ENCODE results near the gene ANKFY1. TPM values are rescaled to one million over a fixed set of nuclear protein-coding genes. Genes with fewer than 3 reads are reported as not detected.

ANKFY1 gene
- polyA plus RNA-seq, 1 experiment = 38.8 TPM

- no peak for TF ChIP-seq CTCF (IDR thresholded peaks at IDR 0.05; ENCODE audit: low read depth, low read length)
- no peaks in the 10 kb centered on the region for H3K9me3 ChIP-seq (ENCODE audit: control insufficient read depth, insufficient read depth, low read length)
- POLR2A ChIA-PET = interaction anchor here (0.6 kb wide), 1 partner anchor 10 kb away, joined by 6 read pairs; no protein-coding TSS in a partner anchor
- CTCF ChIA-PET = interaction anchor here (0.6 to 1.6 kb wide), 2 partner anchors 16 to 17 kb away, joined by 3 to 4 read pairs; no protein-coding TSS in a partner anchor
- no peaks in the 10 kb centered on the region for H3K27me3 ChIP-seq (ENCODE audit: control insufficient read depth, insufficient read depth, low read length)
- no peak for DNase-seq (ENCODE audit: low read depth, low spot score)
- H3K27ac ChIP-seq (ENCODE audit: low read depth, low read length) = no peak overlapping the region
- no peak overlapping the region for H3K4me3 ChIP-seq (ENCODE audit: low read depth, low read length)
Observed at GRCh38 chr17:4233668-4234258, 30.0 kb downstream of the ANKFY1 start.

DNA sequence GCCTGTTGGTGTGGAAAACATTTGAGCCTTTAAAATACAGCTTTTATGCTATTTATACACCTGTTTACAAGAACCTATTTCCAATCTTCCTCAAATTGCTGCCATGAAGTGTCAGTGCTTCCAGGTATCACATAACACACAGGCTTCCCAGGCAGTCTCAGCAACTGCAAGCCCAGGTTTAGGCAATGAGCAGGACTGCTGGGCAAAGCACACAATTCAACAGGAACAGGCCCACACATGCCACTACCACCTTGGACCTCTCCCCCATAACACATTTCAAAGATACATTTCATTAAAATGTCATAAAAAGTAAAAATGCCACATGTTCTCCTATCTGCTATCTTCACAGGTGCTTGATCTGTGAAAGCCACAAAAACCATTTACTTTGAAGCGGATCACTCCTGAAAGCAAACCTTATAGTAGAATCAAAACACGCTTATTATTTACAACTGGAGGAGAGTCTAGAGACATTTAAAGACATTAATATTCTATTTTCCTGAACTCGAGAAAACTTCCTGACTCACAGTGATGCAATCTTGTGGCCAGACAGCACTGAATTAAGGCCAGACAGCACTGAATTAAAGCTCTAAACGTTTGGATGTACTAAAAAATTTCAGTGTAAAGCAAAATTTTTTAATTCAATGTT lies 31.5 kb downstream of the ANKFY1 start:
- CTCF ChIA-PET = interaction anchor here (0.8 to 1.6 kb wide), 2 partner anchors 16 to 17 kb away, joined by 4 to 5 read pairs; no protein-coding TSS in a partner anchor
- TF ChIP-seq CTCF (IDR thresholded peaks at IDR 0.05; ENCODE audit: low read depth, low read length) = no peak
- Histone ChIP-seq H3K9me3 (ENCODE audit: control insufficient read depth, insufficient read depth, low read length) (no peaks in the 10 kb centered on the region), H3K4me3 (ENCODE audit: low read depth, low read length) (no peak overlapping the region), H3K27me3 (ENCODE audit: control insufficient read depth, insufficient read depth, low read length) (no peaks in the 10 kb centered on the region), H3K27ac (ENCODE audit: low read depth, low read length) (no peak overlapping the region)
- POLR2A ChIA-PET = no interaction called here
- peak; percentile 8 for DNase-seq (ENCODE audit: low read depth, low spot score)

DNA sequence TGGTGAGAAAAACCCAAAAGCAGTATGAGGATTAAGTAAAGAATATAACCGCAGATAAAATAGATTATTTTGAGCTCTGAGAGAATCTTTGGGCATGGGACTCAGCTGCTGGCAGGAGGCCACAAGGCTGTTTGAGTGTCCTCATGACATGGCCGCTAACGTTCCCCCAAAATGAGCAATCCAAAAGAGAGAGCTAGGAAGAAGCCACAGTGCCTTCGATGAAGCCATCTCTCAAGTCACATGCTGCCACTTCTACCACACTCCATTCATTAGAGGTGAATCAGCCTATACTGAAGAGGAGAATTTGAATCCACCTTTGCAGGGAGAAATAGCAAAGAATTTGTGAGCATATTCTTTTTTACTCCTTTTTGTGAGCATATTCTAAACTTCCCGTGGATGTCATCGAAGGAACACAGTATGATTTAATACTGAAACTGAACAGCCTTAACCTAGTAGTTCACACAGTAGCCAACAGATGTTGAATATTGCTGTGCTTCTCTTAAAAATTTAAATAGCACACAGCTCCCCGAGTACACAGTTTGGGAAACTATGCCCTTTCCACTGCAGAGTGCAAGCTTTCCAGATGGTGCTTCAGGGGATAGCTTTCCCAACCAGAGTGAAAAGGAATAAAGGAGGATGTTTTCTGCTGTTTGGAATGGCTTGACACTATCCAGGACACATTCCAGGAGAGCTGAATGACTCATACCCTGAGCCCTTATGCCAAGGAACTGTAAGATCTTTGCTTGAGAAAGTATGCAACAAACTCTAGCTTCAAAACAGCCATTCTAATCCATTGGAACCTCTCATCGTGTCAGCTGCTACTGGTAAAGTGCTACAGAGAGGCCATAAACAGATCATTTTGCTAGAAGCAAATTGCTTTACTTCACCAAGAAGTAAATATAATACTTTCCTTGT lies 33.9 kb downstream of the ANKFY1 start:
- CTCF ChIA-PET = interaction anchor here (0.5 to 2.4 kb wide), 10 partner anchors 14 to 194 kb away, joined by 3 to 11 read pairs (median 4); no protein-coding TSS in a partner anchor
- no peak for TF ChIP-seq CTCF (IDR thresholded peaks at IDR 0.05; ENCODE audit: low read depth, low read length)

GRCh38 chr17:4221899-4222659 lies 41.7 kb downstream of the ANKFY1 start:
- POLR2A ChIA-PET = no interaction called here
- Histone ChIP-seq H3K27ac (ENCODE audit: low read depth, low read length) (no peak overlapping the region), H3K27me3 (ENCODE audit: control insufficient read depth, insufficient read depth, low read length) (no peaks in the 10 kb centered on the region), H3K9me3 (ENCODE audit: control insufficient read depth, insufficient read depth, low read length) (no peaks in the 10 kb centered on the region), H3K4me3 (ENCODE audit: low read depth, low read length) (no peak overlapping the region)
- DNase-seq (ENCODE audit: low read depth, low spot score) = no peak
- no peak for TF ChIP-seq CTCF (IDR thresholded peaks at IDR 0.05; ENCODE audit: low read depth, low read length)
- CTCF ChIA-PET = interaction anchor here (0.8 kb wide), 2 partner anchors 22 to 27 kb away, joined by 3 to 4 read pairs; no protein-coding TSS in a partner anchor

More for the DNA sequence above, 33.9 kb downstream of the ANKFY1 start:
- no peaks in the 10 kb centered on the region for H3K9me3 ChIP-seq (ENCODE audit: control insufficient read depth, insufficient read depth, low read length)
- peak overlapping the region; percentile 35 for H3K4me3 ChIP-seq (ENCODE audit: low read depth, low read length)
- POLR2A ChIA-PET = interaction anchor here (0.5 to 1.5 kb wide), 11 partner anchors 11 to 136 kb away, joined by 3 to 9 read pairs (median 4); partner anchors contain the start of genes ANKFY1 and UBE2G1
- H3K27me3 ChIP-seq (ENCODE audit: control insufficient read depth, insufficient read depth, low read length) = no peaks in the 10 kb centered on the region
- H3K27ac ChIP-seq (ENCODE audit: low read depth, low read length) = peak overlapping the region; percentile 85
- DNase-seq (ENCODE audit: low read depth, low spot score) = peak; percentile 93
